ENCODE data around the gene PEX5L. TPM values are rescaled to one million over a fixed set of nuclear protein-coding genes. Genes with fewer than 3 reads are reported as not detected.

Gene PEX5L
- polyA plus RNA-seq, 1 experiment, result not detected

GRCh38 chr3:180048840-180049239 is 12.1 kb upstream of the PEX5L start:
- TF ChIP-seq CTCF (IDR thresholded peaks at IDR 0.05; ENCODE audit: insufficient read depth, low read depth, low read length), result no peak
- Histone ChIP-seq H3K27me3 (ENCODE audit: control insufficient read depth, insufficient read depth, low read length) (no peaks in the 10 kb centered on the region), H3K36me3 (ENCODE audit: control insufficient read depth, insufficient read depth, low read length) (no peaks in the 10 kb centered on the region), H3K4me3 (ENCODE audit: low read depth, low read length) (no peak overlapping the region)
- DNase-seq (ENCODE audit: low read depth), result no peak
- CTCF ChIA-PET, result no interaction called here
- POLR2A ChIA-PET, result no interaction called here

GRCh38 chr3:180048103-180048502 is 11.4 kb upstream of the PEX5L start:
- H3K36me3 ChIP-seq (ENCODE audit: control insufficient read depth, insufficient read depth, low read length), result no peaks in the 10 kb centered on the region
- ChIA-PET POLR2A (no interaction called here), CTCF (no interaction called here)
- no peaks in the 10 kb centered on the region for H3K27me3 ChIP-seq (ENCODE audit: control insufficient read depth, insufficient read depth, low read length)
- no peak for DNase-seq (ENCODE audit: low read depth)
- H3K4me3 ChIP-seq (ENCODE audit: low read depth, low read length), result no peak overlapping the region
- TF ChIP-seq CTCF (IDR thresholded peaks at IDR 0.05; ENCODE audit: insufficient read depth, low read depth, low read length), result no peak

GRCh38 chr3:180040966-180041365 is 4.2 kb upstream of the PEX5L start:
- ChIA-PET CTCF (no interaction called here), POLR2A (no interaction called here)
- no peak for TF ChIP-seq CTCF (IDR thresholded peaks at IDR 0.05; ENCODE audit: insufficient read depth, low read depth, low read length)
- Histone ChIP-seq H3K4me3 (ENCODE audit: low read depth, low read length) (no peak overlapping the region), H3K27me3 (ENCODE audit: control insufficient read depth, insufficient read depth, low read length) (no peaks in the 10 kb centered on the region; the same call in 1 of the 2 replicates), H3K36me3 (ENCODE audit: control insufficient read depth, insufficient read depth, low read length) (no peaks in the 10 kb centered on the region)
- DNase-seq (ENCODE audit: low read depth), result no peak

GRCh38 chr3:180036092-180036670 is 556 bp downstream of the PEX5L start:
- no peak for DNase-seq (ENCODE audit: low read depth)
- no peak for TF ChIP-seq CTCF (IDR thresholded peaks at IDR 0.05; ENCODE audit: insufficient read depth, low read depth, low read length)
- ChIA-PET POLR2A (no interaction called here), CTCF (no interaction called here)
- Histone ChIP-seq H3K27me3 (ENCODE audit: control insufficient read depth, insufficient read depth, low read length) (no peaks in the 10 kb centered on the region; the same call in 1 of the 2 replicates), H3K36me3 (ENCODE audit: control insufficient read depth, insufficient read depth, low read length) (no peaks in the 10 kb centered on the region), H3K4me3 (ENCODE audit: low read depth, low read length) (no peak overlapping the region)

GRCh38 chr3:180026997-180027396 is 9.7 kb downstream of the PEX5L start:
- Histone ChIP-seq H3K27me3 (ENCODE audit: control insufficient read depth, insufficient read depth, low read length) (no peaks in the 10 kb centered on the region), H3K36me3 (ENCODE audit: control insufficient read depth, insufficient read depth, low read length) (no peaks in the 10 kb centered on the region), H3K4me3 (ENCODE audit: low read depth, low read length) (no peak overlapping the region)
- no peak for TF ChIP-seq CTCF (IDR thresholded peaks at IDR 0.05; ENCODE audit: insufficient read depth, low read depth, low read length)
- ChIA-PET CTCF (no interaction called here), POLR2A (no interaction called here)
- no peak for DNase-seq (ENCODE audit: low read depth)

Data from BJ (cell line).